ENCODE data around the gene MED4. TPM values are rescaled to one million over a fixed set of nuclear protein-coding genes. Genes with fewer than 3 reads are reported as not detected.

Gene MED4
- 20.4 and 28.7 TPM in 2 replicates for total RNA-seq

GRCh38 chr13:48094781-48095502 is at the start of gene MED4:
TSS of gene MED4 (minus strand) at chr13:48095104. CDS start at chr13:48095078, 26 bp downstream.

GRCh38 chr13:48037346-48038173 is 57.3 kb downstream of the MED4 start, which contains the start of gene NUDT15:
TSS of gene NUDT15 (plus strand) at chr13:48037726. CDS start at chr13:48037747, 21 bp downstream.

Other genes with a start within 250 kb of the MED4 start
- 32.7 and 47.6 TPM in 2 replicates for gene SUCLA2, start 93.8 kb downstream of the MED4 start, total RNA-seq
- gene NUDT15, start 57.4 kb downstream of the MED4 start, total RNA-seq, result 8.1 and 15.2 TPM in 2 replicates
- 414 and 494 TPM in 2 replicates for gene ITM2B, start 138.1 kb upstream of the MED4 start, total RNA-seq
- gene RB1, start 208.6 kb upstream of the MED4 start, total RNA-seq, result 20.8 and 27.2 TPM in 2 replicates